Mammary epithelial cell (primary cell): ENCODE data around the gene SPOCK2.

ENCODE experiments used
- EZH2 ChIP-seq: IDR thresholded peaks from 2 replicates; pipeline ENCODE4 v1.6.1; 2012; ENCODE audit warnings: low read length, inconsistent platforms, borderline replicate concordance
- TF ChIP-seq, protein P1 (sequence below), 2 donors: IDR thresholded peaks in 1 of 2; conservative IDR thresholded peaks in 1 of 2; 2 replicates each; pipeline ENCODE4 v1.5.1; 2011 to 2012; ENCODE audit warnings: inconsistent platforms in 2 of 2, low read length in 2 of 2, mild to moderate bottlenecking in 2 of 2, control low read depth in 1 of 2, low read depth in 1 of 2; ENCODE audit not compliant: insufficient read depth in 1 of 2; ENCODE audit errors: extremely low read depth in 1 of 2

DNA sequence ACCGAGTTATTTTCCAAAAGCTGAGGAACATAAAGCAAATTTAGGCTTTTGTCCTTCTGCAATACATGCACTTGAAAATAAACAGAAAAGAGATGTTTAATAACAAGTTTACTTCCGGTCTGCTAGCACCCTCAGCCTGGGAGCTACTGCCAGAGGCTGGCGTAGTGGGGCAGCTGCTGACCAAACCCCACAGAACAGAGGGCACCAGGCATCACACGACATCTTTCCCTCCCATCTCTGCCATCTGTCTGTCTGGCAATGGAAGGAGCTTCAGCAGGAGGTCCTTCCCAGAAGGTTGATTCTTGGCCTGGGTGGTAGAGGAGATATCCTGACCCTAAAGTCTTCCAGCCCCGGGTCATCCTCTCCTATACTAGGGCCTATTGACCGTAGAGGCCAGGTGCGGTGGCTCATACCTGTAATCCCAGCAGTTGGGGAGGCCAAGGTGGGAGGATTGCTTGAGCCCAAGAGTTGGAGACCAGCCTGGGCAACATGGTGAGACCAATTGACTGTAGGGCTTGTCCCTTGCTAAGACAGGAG lies 76.3 kb downstream of the SPOCK2 start:
- TF ChIP-seq, protein P1, sequence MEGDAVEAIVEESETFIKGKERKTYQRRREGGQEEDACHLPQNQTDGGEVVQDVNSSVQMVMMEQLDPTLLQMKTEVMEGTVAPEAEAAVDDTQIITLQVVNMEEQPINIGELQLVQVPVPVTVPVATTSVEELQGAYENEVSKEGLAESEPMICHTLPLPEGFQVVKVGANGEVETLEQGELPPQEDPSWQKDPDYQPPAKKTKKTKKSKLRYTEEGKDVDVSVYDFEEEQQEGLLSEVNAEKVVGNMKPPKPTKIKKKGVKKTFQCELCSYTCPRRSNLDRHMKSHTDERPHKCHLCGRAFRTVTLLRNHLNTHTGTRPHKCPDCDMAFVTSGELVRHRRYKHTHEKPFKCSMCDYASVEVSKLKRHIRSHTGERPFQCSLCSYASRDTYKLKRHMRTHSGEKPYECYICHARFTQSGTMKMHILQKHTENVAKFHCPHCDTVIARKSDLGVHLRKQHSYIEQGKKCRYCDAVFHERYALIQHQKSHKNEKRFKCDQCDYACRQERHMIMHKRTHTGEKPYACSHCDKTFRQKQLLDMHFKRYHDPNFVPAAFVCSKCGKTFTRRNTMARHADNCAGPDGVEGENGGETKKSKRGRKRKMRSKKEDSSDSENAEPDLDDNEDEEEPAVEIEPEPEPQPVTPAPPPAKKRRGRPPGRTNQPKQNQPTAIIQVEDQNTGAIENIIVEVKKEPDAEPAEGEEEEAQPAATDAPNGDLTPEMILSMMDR (conservative IDR thresholded peaks at IDR 0.05 in 1 of 2, IDR thresholded peaks at IDR 0.05 in 1 of 2; ENCODE audit: extremely low read depth in 1 of 2, insufficient read depth in 1 of 2, low read depth in 1 of 2, low read length in 2 of 2) = no peak
- no peak for TF ChIP-seq EZH2
